H1 (cell line): ENCODE measurements around the gene PGF. TPM values are rescaled to one million over a fixed set of nuclear protein-coding genes. Genes with fewer than 3 reads are reported as not detected.
A peak's percentile ranks its signal among the peaks of the same experiment; 100 is the strongest.

Source experiments
- CTCF ChIA-PET: fragments of 300-600 bp; sonication (Branson Sonifier 250); formaldehyde crosslinking; loops from one replicate; lab custom pipeline; 2021; ENCODE audit not compliant: partially characterized antibody; lab: Charles Lee
- POLR2A ChIA-PET: fragments of 300-600 bp; sonication (Branson Sonifier 250); formaldehyde crosslinking; loops from one replicate; lab custom pipeline; 2021; ENCODE audit warnings: inconsistent platforms; ENCODE audit not compliant: partially characterized antibody; lab: Charles Lee
- DNase-seq, 2 experiments: peaks; one replicate each; pipeline versions ENCODE4 v3.0.0 to v3.0.0-alpha.2; 2010 to 2022; ENCODE audit warnings: low spot score in 2 of 2, low read depth in 1 of 2, mixed read lengths in 1 of 2
- FAIRE-seq: peaks from 2 replicates; lab custom pipeline; 2011; peaks lifted over from hg19 to GRCh38; lab: Jason Lieb, UNC
- H2AFZ ChIP-seq: 2 replicates; pipeline ENCODE4 v1.8.1; 2012; ENCODE audit warnings: low read length, inconsistent platforms
- H2AK5ac ChIP-seq: 2 replicates; pipeline ENCODE4 v1.6.1; 2013; ENCODE audit warnings: low read depth, low read length
- H2BK120ac ChIP-seq: replicated peaks from 2 replicates; pipeline ENCODE3; 2013; ENCODE audit warnings: low read depth, low read length, inconsistent platforms
- H2BK12ac ChIP-seq: 2 replicates; pipeline ENCODE4 v1.6.1; 2013; ENCODE audit warnings: low read depth, low read length
- H2BK15ac ChIP-seq: 2 replicates; pipeline ENCODE4 v1.6.1; 2013; ENCODE audit warnings: low read length
- H2BK20ac ChIP-seq: 2 replicates; pipeline ENCODE4 v1.6.1; 2013; ENCODE audit warnings: low read length
- H2BK5ac ChIP-seq: 2 replicates; pipeline ENCODE4 v1.6.1; 2013; ENCODE audit warnings: low read depth, low read length
- H3K14ac ChIP-seq: 2 replicates; pipeline ENCODE4 v1.6.1; 2013; ENCODE audit warnings: inconsistent platforms; ENCODE audit not compliant: insufficient read length
- H3K18ac ChIP-seq: 2 replicates; pipeline ENCODE4 v1.6.1; 2013; ENCODE audit warnings: low read length; ENCODE audit errors: extremely low read depth
- H3K23ac ChIP-seq: 2 replicates; pipeline ENCODE4 v1.6.1; 2013; ENCODE audit warnings: inconsistent platforms; ENCODE audit not compliant: insufficient read length
- H3K23me2 ChIP-seq: 2 replicates; pipeline ENCODE4 v1.6.1; 2013; ENCODE audit warnings: low read depth, low read length
- H3K27ac ChIP-seq: 2 replicates; pipeline ENCODE4 v1.6.1; 2011; ENCODE audit warnings: low read depth, low read length, inconsistent platforms
- H3K27me3 ChIP-seq, 4 experiments: replicated peaks in 1 of 4; 1 replicate in 1 of 4; 2 replicates in 3 of 4; pipeline versions ENCODE4 v1.6.1 to v1.8.1; 2011 to 2013; ENCODE audit warnings: low read length in 3 of 4, mild to moderate bottlenecking in 3 of 4, inconsistent platforms in 2 of 4, mixed read lengths in 2 of 4, moderate library complexity in 1 of 4; ENCODE audit not compliant: control insufficient read depth in 3 of 4, insufficient read depth in 3 of 4; ENCODE audit errors: extremely low read depth in 1 of 4
- H3K36me3 ChIP-seq, 4 experiments: 2 replicates each; pipeline versions ENCODE4 v1.6.1 to v1.8.1; 2011 to 2013; ENCODE audit warnings: mild to moderate bottlenecking in 4 of 4, low read length in 3 of 4, moderate library complexity in 2 of 4, control low read depth in 1 of 4, inconsistent platforms in 1 of 4; ENCODE audit not compliant: insufficient read depth in 4 of 4, control insufficient read depth in 2 of 4
- H3K4ac ChIP-seq: replicated peaks from 2 replicates; pipeline ENCODE3; 2013; ENCODE audit warnings: low read length, low read depth, mixed read lengths, inconsistent platforms; ENCODE audit not compliant: insufficient read length
- H3K4me1 ChIP-seq, 4 experiments: replicated peaks in 1 of 4; 1 replicate in 1 of 4; 2 replicates in 3 of 4; pipeline versions ENCODE4 v1.6.1 to v1.8.1; 2011 to 2013; ENCODE audit warnings: low read length in 3 of 4, inconsistent platforms in 2 of 4, mixed read lengths in 1 of 4; ENCODE audit not compliant: insufficient read depth in 4 of 4, control insufficient read depth in 3 of 4
- H3K4me2 ChIP-seq, 2 experiments: 2 replicates each; pipeline versions ENCODE4 v1.6.1 to v1.8.1; 2011 to 2013; ENCODE audit warnings: low read depth in 2 of 2, low read length in 2 of 2, control low read depth in 1 of 2, inconsistent platforms in 1 of 2, mild to moderate bottlenecking in 1 of 2; ENCODE audit not compliant: insufficient read depth in 1 of 2
- H3K4me3 ChIP-seq, 4 experiments: fragments of 200-600, 300-600 bp in 1 of 4; sonication (generic), shearing (Covaris generic), sonication (Bioruptor Twin) in 1 of 4; 2 replicates each; pipeline versions ENCODE4 v1.5.1 to v1.8.1; 2011 to 2016; ENCODE audit warnings: low read length in 4 of 4, low read depth in 3 of 4, control low read depth in 2 of 4, inconsistent platforms in 2 of 4, mild to moderate bottlenecking in 2 of 4, mixed read lengths in 1 of 4, moderate library complexity in 1 of 4; ENCODE audit not compliant: insufficient read depth in 2 of 4; ENCODE audit errors: extremely low read depth in 1 of 4
- H3K56ac ChIP-seq: replicated peaks from 2 replicates; pipeline ENCODE3; 2013; ENCODE audit warnings: low read depth, mild to moderate bottlenecking, mixed read lengths, low read length, inconsistent platforms; ENCODE audit not compliant: insufficient read length
- H3K79me1 ChIP-seq: 2 replicates; pipeline ENCODE4 v1.6.1; 2013; ENCODE audit warnings: low read depth, low read length, control low read depth
- H3K79me2 ChIP-seq, 2 experiments: 2 replicates each; pipeline versions ENCODE4 v1.6.1 to v1.8.1; 2012 to 2013; ENCODE audit warnings: low read length in 2 of 2, mild to moderate bottlenecking in 2 of 2, inconsistent platforms in 1 of 2; ENCODE audit not compliant: insufficient read depth in 2 of 2, control insufficient read depth in 1 of 2
- H3K9ac ChIP-seq, 4 experiments: replicated peaks in 1 of 4; 1 replicate in 1 of 4; 2 replicates in 3 of 4; pipeline versions ENCODE4 v1.6.1 to v1.8.1; 2011 to 2013; ENCODE audit warnings: low read depth in 3 of 4, low read length in 3 of 4, control low read depth in 2 of 4, mild to moderate bottlenecking in 2 of 4, moderate library complexity in 2 of 4, inconsistent platforms in 1 of 4; ENCODE audit errors: extremely low read depth in 1 of 4
- H3K9me3 ChIP-seq, 2 experiments: 2 replicates each; pipeline versions ENCODE4 v1.6.1 to v1.8.1; 2012 to 2013; ENCODE audit warnings: mild to moderate bottlenecking in 2 of 2, moderate library complexity in 2 of 2, control low read depth in 1 of 2, inconsistent platforms in 1 of 2, low read depth in 1 of 2, low read length in 1 of 2, mixed read lengths in 1 of 2; ENCODE audit not compliant: insufficient read depth in 2 of 2
- H4K20me1 ChIP-seq, 2 experiments: replicated peaks in 1 of 2; 2 replicates each; pipeline versions ENCODE3 to v1.8.1; 2011 to 2013; ENCODE audit warnings: inconsistent platforms in 2 of 2, low read length in 2 of 2, mild to moderate bottlenecking in 1 of 2; ENCODE audit not compliant: insufficient read depth in 2 of 2, control insufficient read depth in 1 of 2
- H4K5ac ChIP-seq: 2 replicates; pipeline ENCODE4 v1.6.1; 2013; ENCODE audit warnings: low read length, low read depth, mixed read lengths, inconsistent platforms; ENCODE audit not compliant: insufficient read length
- H4K8ac ChIP-seq: 2 replicates; pipeline ENCODE4 v1.8.0; 2013; ENCODE audit warnings: mild to moderate bottlenecking, moderate library complexity, low read length, inconsistent platforms; ENCODE audit not compliant: insufficient read depth; ENCODE audit errors: extremely low read depth
- H4K91ac ChIP-seq: replicated peaks from 2 replicates; pipeline ENCODE3; 2013; ENCODE audit warnings: low read length, mixed read lengths, inconsistent platforms; ENCODE audit not compliant: insufficient read length
- CHD2 ChIP-seq: IDR thresholded peaks from 2 replicates; pipeline ENCODE4 v1.6.1; 2012; ENCODE audit warnings: low read length, improper control_type of control experiment
- GTF2F1 ChIP-seq: IDR thresholded peaks from 2 replicates; pipeline ENCODE4 v1.6.1; 2012; ENCODE audit warnings: low read depth, low read length, improper control_type of control experiment, borderline replicate concordance
- MAFK ChIP-seq: IDR thresholded peaks from 2 replicates; pipeline ENCODE4 v1.6.1; 2012; ENCODE audit warnings: low read depth, mild to moderate bottlenecking, improper control_type of control experiment, low read length
- ZNF274 ChIP-seq: IDR thresholded peaks from 2 replicates; pipeline ENCODE4 v1.7.0; 2012; ENCODE audit warnings: low read length, borderline replicate concordance; ENCODE audit errors: extremely low read depth
- WGBS, 2 experiments: shearing (Covaris generic) in 1 of 2; methylation state at CpG; one replicate each; pipeline versions ENCODE4 v1.1.6 to v1.1.7; 2013 to 2015; ENCODE audit warnings: low lambda C conversion rate in 2 of 2, mixed read lengths in 2 of 2, inconsistent platforms in 1 of 2, low coverage in 1 of 2, missing lambda C conversion rate in 1 of 2; ENCODE audit not compliant: insufficient replicate concordance in 2 of 2, insufficient coverage in 1 of 2, insufficient read length in 1 of 2; ENCODE audit errors: extremely low coverage in 1 of 2, missing lambda C conversion rate in 1 of 2; 5-methylcytosine and 5-hydroxymethylcytosine counted together
- polyA plus RNA-seq, 7 experiments: library from polyadenylated mRNA; depleted of rRNA in 3 of 7; stranded (reverse) in 5 of 7; unstranded in 2 of 7; fragments of >200 nt in 5 of 7; fragments of 200-250 nt in 2 of 7; gene quantifications; 1 replicate in 5 of 7; 2 replicates in 1 of 7; 4 replicates in 1 of 7; pipeline versions ENCODE4 v1.2.1 to v1.2.3, GENCODE V29; 2011 to 2013; ENCODE audit warnings: missing spikeins in 2 of 7, mixed read lengths in 2 of 7
- total RNA-seq: library from RNA; stranded (reverse); fragmentation: NEBNext Ultra II Directional; extraction: Animal tissue kit (Norgen Biotek cat#: 25700); gene quantifications from 2 replicates; pipeline ENCODE4 v1.2.1, GENCODE V29; 2021

Gene PGF
- total and polyA plus RNA-seq, 2 of the 8 experiments (the other 6 are each of a cell fraction or from before 2014, with no cell fraction given): 2.1 to 4.1 TPM

DNA sequence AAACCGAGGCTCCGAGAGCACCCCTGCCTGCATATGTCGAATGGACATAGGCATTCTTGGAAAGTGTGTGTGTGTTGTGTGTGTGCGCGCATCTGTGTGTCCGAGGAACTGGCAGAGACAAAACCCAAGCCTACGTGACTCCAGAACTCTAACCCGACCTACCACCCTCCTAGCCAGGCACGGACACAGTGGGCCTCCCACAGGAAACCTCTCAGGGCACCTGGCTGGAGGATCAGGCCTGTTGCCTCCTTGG, 556 bp upstream of the PGF start:
- 0 out of 2 replicates have a peak overlapping the region, but pooled peaks have one; percentile 29 for H2BK15ac ChIP-seq
- no peaks in the 10 kb centered on the region for H3K79me2 ChIP-seq
- H4K91ac ChIP-seq: no peak overlapping the region
- H2AK5ac ChIP-seq: no peak overlapping the region
- 0 out of 2 replicates have a peak overlapping the region, but pooled peaks have one; percentile 24 for H2BK5ac ChIP-seq
- no peak overlapping the region for H3K23ac ChIP-seq
- H2BK120ac ChIP-seq: no peak overlapping the region
- TF ChIP-seq GTF2F1: no peak
- no peak for TF ChIP-seq MAFK
- no peak for TF ChIP-seq ZNF274
- TF ChIP-seq CHD2: no peak
- H3K23me2 ChIP-seq: peaks cover 11% of the 10 kb centered on the region
- FAIRE-seq: no peak
- H4K20me1 ChIP-seq: no peaks in the 10 kb centered on the region
- 91% methylated on average over 9 of the region's 9 CpGs; no CpG with 5 or more reads in 1 of the 2 experiments for WGBS, 2 experiments
- no peak overlapping the region for H4K5ac ChIP-seq
- H3K27ac ChIP-seq: no peak overlapping the region
- no peak overlapping the region for H3K14ac ChIP-seq
- H3K18ac ChIP-seq: peak overlapping the region; percentile 71
- H3K56ac ChIP-seq: no peak overlapping the region
- peaks cover 2 to 30% (median 15%) of the 10 kb centered on the region in 4 experiments for H3K4me1 ChIP-seq
- peak overlapping the region; percentile 31 to 62 (median 56) for H3K4me3 ChIP-seq
- ChIA-PET POLR2A (interaction anchor here (1.0 to 1.3 kb wide), 4 partner anchors 10 to 47 kb away, joined by 3 to 5 read pairs (median 4); partner anchors contain the start of gene EIF2B2), CTCF (interaction anchor here (1.0 to 5.3 kb wide), 4 partner anchors 10 to 95 kb away, joined by 3 to 37 read pairs (median 20); no protein-coding TSS in a partner anchor)
- peak overlapping the region; percentile 71 to 80 for H3K4me2 ChIP-seq
- peaks cover 0 to 13% (median 12%) of the 10 kb centered on the region in 4 experiments; a peak in 5 of 7 replicates for H3K27me3 ChIP-seq
- 0 out of 2 replicates have a peak overlapping the region, but pooled peaks have one; percentile 39 for H2BK12ac ChIP-seq
- H3K79me1 ChIP-seq: no peaks in the 10 kb centered on the region
- no peak for DNase-seq
- H4K8ac ChIP-seq: peak overlapping the region; percentile 83; the same call in 1 of the 2 replicates
- H2BK20ac ChIP-seq: no peak overlapping the region
- H3K36me3 ChIP-seq: no peaks in the 10 kb centered on the region
- H2AFZ ChIP-seq: peak overlapping the region; percentile 9; the same call in 1 of the 2 replicates
- peak overlapping the region in 1 of 4 experiments; percentile 35; a peak in 2 of 7 replicates for H3K9ac ChIP-seq
- peak overlapping the region; percentile 8 for H3K4ac ChIP-seq
- no peaks in the 10 kb centered on the region for H3K9me3 ChIP-seq
